ENCODE data around the gene B3GNT3. TPM values are rescaled to one million over a fixed set of nuclear protein-coding genes. Genes with fewer than 3 reads are reported as not detected.
"Not testable (repeated sequence)": the region's sequence is repeated elsewhere in the genome, so short reads cannot be mapped to it uniquely, and the experiment has no call there.

B3GNT3 gene
- total RNA-seq, 4 donors from 2014 or later = 0.33 to 0.84 (median 0.62) TPM

- TF ChIP-seq EP300 (IDR thresholded peaks at IDR 0.05) = no peak
- TF ChIP-seq, protein P1, sequence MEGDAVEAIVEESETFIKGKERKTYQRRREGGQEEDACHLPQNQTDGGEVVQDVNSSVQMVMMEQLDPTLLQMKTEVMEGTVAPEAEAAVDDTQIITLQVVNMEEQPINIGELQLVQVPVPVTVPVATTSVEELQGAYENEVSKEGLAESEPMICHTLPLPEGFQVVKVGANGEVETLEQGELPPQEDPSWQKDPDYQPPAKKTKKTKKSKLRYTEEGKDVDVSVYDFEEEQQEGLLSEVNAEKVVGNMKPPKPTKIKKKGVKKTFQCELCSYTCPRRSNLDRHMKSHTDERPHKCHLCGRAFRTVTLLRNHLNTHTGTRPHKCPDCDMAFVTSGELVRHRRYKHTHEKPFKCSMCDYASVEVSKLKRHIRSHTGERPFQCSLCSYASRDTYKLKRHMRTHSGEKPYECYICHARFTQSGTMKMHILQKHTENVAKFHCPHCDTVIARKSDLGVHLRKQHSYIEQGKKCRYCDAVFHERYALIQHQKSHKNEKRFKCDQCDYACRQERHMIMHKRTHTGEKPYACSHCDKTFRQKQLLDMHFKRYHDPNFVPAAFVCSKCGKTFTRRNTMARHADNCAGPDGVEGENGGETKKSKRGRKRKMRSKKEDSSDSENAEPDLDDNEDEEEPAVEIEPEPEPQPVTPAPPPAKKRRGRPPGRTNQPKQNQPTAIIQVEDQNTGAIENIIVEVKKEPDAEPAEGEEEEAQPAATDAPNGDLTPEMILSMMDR (IDR thresholded peaks at IDR 0.05) = no peak
- 33% methylated on average over 7 of the region's 14 CpGs for WGBS
- DNase-seq (ENCODE audit: extremely low spot score) = no peak
- H3K4me1 ChIP-seq = peaks cover 0 to 10% (median 7%) of the 10 kb centered on the region in 4 donors
- peak overlapping the region in 1 of 4 donors; percentile 40 for H3K4me3 ChIP-seq
- H3K36me3 ChIP-seq = no peaks in the 10 kb centered on the region
- H3K27ac ChIP-seq (replicated peaks in 1 of 4) = no peak overlapping the region
- no peaks in the 10 kb centered on the region for H3K9me3 ChIP-seq
- H3K27me3 ChIP-seq = peaks cover 3 to 80% (median 25%) of the 10 kb centered on the region in 4 donors
- intact Hi-C loops (cut with DNase I) = no loop called here
Observed at GRCh38 chr19:17795495-17795856, 538 bp downstream of the B3GNT3 start.

GRCh38 chr19:17796013-17796837, 1.3 kb downstream of the B3GNT3 start:
- Histone ChIP-seq H3K4me3 (no peak overlapping the region), H3K36me3 (no peaks in the 10 kb centered on the region), H3K4me1 (peaks cover 0 to 10% (median 7%) of the 10 kb centered on the region in 4 donors), H3K27ac (replicated peaks in 1 of 4) (no peak overlapping the region), H3K27me3 (peaks cover 3 to 85% (median 25%) of the 10 kb centered on the region in 4 donors), H3K9me3 (no peaks in the 10 kb centered on the region)
- WGBS = 62% methylated on average over 5 of the region's 6 CpGs
- DNase-seq (ENCODE audit: extremely low spot score) = no peak
- no peak for TF ChIP-seq POLR2A (IDR thresholded peaks at IDR 0.05; ENCODE audit: low read depth)
- no peak for TF ChIP-seq EP300 (IDR thresholded peaks at IDR 0.05)
- TF ChIP-seq POLR2AphosphoS5 (IDR thresholded peaks at IDR 0.05) = no peak
- TF ChIP-seq, protein P1 (IDR thresholded peaks at IDR 0.05) = no peak
- intact Hi-C loops (cut with DNase I) = no loop called here

DNA sequence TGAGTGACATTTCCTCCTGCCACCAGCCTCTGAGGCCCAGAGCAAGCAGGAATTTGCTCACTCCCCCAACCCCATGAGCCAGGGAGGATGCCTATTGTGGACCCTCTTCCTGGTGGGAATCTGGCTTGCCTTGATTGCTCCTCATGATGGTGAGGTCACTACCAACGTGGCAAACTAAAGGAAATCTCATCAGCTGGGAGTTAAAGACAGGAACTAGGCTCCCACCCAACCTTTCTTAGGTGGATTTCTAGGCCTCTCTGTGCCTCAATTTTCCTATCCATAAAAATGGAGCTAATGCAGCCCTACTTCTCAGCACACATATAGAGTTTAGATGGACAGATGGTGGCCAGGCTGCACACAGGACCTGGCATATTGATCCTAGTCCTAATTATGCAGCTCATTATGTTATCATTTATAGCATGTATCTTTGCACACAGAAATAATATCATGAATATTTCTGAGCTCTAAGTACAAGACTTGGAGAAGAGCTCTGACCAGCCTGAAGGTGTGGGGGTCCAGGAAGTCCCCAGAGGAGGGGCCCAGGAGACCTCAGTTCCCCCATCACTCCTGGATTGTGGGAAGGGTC, 2.0 kb downstream of the B3GNT3 start:
- TF ChIP-seq POLR2A (IDR thresholded peaks at IDR 0.05; ENCODE audit: low read depth) (no peak), EP300 (IDR thresholded peaks at IDR 0.05) (no peak), POLR2AphosphoS5 (IDR thresholded peaks at IDR 0.05) (no peak)
- TF ChIP-seq, protein P1 (IDR thresholded peaks at IDR 0.05) = no peak
- Histone ChIP-seq H3K27me3 (peaks cover 3 to 91% (median 25%) of the 10 kb centered on the region in 4 donors), H3K4me1 (peaks cover 0 to 9% (median 6%) of the 10 kb centered on the region in 4 donors), H3K36me3 (no peaks in the 10 kb centered on the region), H3K27ac (replicated peaks in 1 of 4) (no peak overlapping the region), H3K9me3 (no peaks in the 10 kb centered on the region), H3K4me3 (no peak overlapping the region)
- no peak for DNase-seq (ENCODE audit: extremely low spot score)
- intact Hi-C loops (cut with DNase I) = no loop called here
- WGBS = 100% methylated on average over 1 of the region's 1 CpG

- no peak for TF ChIP-seq POLR2AphosphoS5 (IDR thresholded peaks at IDR 0.05)
- TF ChIP-seq POLR2A (IDR thresholded peaks at IDR 0.05; ENCODE audit: low read depth) = no peak
- no peak for TF ChIP-seq EP300 (IDR thresholded peaks at IDR 0.05)
- TF ChIP-seq, protein P1 (IDR thresholded peaks at IDR 0.05) = no peak
- 57% methylated on average over 11 of the region's 11 CpGs for WGBS
- no peaks in the 10 kb centered on the region for H3K36me3 ChIP-seq
- H3K9me3 ChIP-seq = no peaks in the 10 kb centered on the region
- peaks cover 0 to 9% (median 5%) of the 10 kb centered on the region in 4 donors for H3K4me1 ChIP-seq
- DNase-seq (ENCODE audit: extremely low spot score) = no peak
- H3K27me3 ChIP-seq = peaks cover 3 to 93% (median 25%) of the 10 kb centered on the region in 4 donors
- no peak overlapping the region for H3K27ac ChIP-seq (replicated peaks in 1 of 4)
- intact Hi-C loops (cut with DNase I) = no loop called here
- no peak overlapping the region for H3K4me3 ChIP-seq
Observed at GRCh38 chr19:17797424-17798201, 2.7 kb downstream of the B3GNT3 start.

DNA sequence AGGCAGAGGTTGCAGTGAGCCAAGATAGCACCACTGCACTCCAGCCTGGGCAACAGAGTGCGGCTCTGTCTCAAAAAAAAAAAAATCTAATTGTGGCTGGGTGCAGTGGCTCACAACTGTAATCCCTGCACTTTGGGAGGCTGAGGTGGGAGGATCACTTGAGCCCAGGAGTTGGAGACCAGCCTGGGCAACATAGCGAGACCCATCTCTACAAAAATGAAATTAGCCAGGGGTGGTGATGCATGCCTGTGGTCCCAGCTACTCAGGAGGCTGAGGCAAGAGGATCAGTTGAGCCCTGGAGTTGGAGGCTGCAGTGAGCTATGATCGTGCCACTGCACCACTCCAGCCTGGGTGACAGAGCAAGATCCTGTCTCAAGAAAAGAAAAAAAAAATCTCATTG, 3.7 kb downstream of the B3GNT3 start:
- H3K4me1 ChIP-seq; intact Hi-C loops (cut with DNase I); H3K4me3 ChIP-seq; H3K36me3 ChIP-seq; H3K27ac ChIP-seq (replicated peaks in 1 of 4); DNase-seq (ENCODE audit: extremely low spot score); H3K9me3 ChIP-seq: not testable (repeated sequence)
- 80% methylated on average over 3 of the region's 3 CpGs for WGBS
- H3K27me3 ChIP-seq = peaks cover 3 to 90% (median 22%) of the 10 kb centered on the region in 4 donors

Data from esophagus muscularis mucosa (tissue), 4 donors.